Gastroesophageal sphincter (tissue), 4 donors: ENCODE results near the gene PSMD7. TPM values are rescaled to one million over a fixed set of nuclear protein-coding genes. Genes with fewer than 3 reads are reported as not detected.
"Not testable (repeated sequence)": the region's sequence is repeated elsewhere in the genome, so short reads cannot be mapped to it uniquely, and the experiment has no call there.

Experiments
- ATAC-seq: fragments of 150-250 bp; one replicate; pipeline ENCODE4 v1.9.1; 2016; ENCODE audit warnings: mild to moderate bottlenecking, moderate library complexity
- H3K27ac ChIP-seq, 4 donors: fragments of 200-600 bp; sonication (generic) in 3 of 4; 1 replicate in 3 of 4; 2 replicates in 1 of 4; pipeline ENCODE4 v1.5.1; 2016 to 2019
- H3K27me3 ChIP-seq: fragments of 200-600 bp; sonication (generic); one replicate; pipeline ENCODE4 v1.5.1; 2019
- H3K36me3 ChIP-seq, 2 donors: fragments of 200-600 bp; sonication (generic); one replicate each; pipeline ENCODE4 v1.5.1; 2019; ENCODE audit warnings: control low read depth in 1 of 2
- H3K4me1 ChIP-seq, 3 donors: fragments of 200-600 bp; sonication (generic); 1 replicate in 2 of 3; 2 replicates in 1 of 3; pipeline ENCODE4 v1.5.1; 2016 to 2019; ENCODE audit warnings: control low read depth in 2 of 3
- H3K4me3 ChIP-seq, 2 donors: fragments of 200-600 bp; sonication (generic); one replicate each; pipeline ENCODE4 v1.5.1; 2019; ENCODE audit warnings: mild to moderate bottlenecking in 1 of 2, moderate library complexity in 1 of 2
- H3K9me3 ChIP-seq, 3 donors: fragments of 200-600 bp; sonication (generic); one replicate each; pipeline ENCODE4 v1.5.1; 2017 to 2019; ENCODE audit warnings: control low read depth in 2 of 3
- CTCF ChIP-seq, 4 experiments: fragments of 200-600 bp in 2 of 4; fragments of 450-650 bp in 2 of 4; sonication (generic) in 1 of 4; IDR thresholded peaks; one replicate each; pipeline ENCODE4 v1.5.1; 2017 to 2019; ENCODE audit warnings: antibody characterized with exemption in 4 of 4, mild to moderate bottlenecking in 2 of 4, moderate library complexity in 2 of 4
- EP300 ChIP-seq: sonication (generic); formaldehyde crosslinking; IDR thresholded peaks from one replicate; pipeline ENCODE4 v1.6.1; 2017; ENCODE audit warnings: antibody characterized with exemption, mild to moderate bottlenecking
- POLR2A ChIP-seq, 2 donors: fragments of 450-650 bp; IDR thresholded peaks; one replicate each; pipeline ENCODE4 v1.6.1; 2017; ENCODE audit warnings: antibody characterized with exemption in 2 of 2, mild to moderate bottlenecking in 2 of 2, moderate library complexity in 1 of 2
- POLR2AphosphoS5 ChIP-seq: sonication (generic); formaldehyde crosslinking; IDR thresholded peaks from one replicate; pipeline ENCODE4 v1.6.1; 2017; ENCODE audit warnings: antibody characterized with exemption
- WGBS, 2 donors: methylation state at CpG; one replicate each; pipeline ENCODE4 v1.1.5; 2018; ENCODE audit warnings: low coverage in 1 of 2; 5-methylcytosine and 5-hydroxymethylcytosine counted together
- total RNA-seq, 4 donors: library from RNA; depleted of rRNA; stranded (reverse); fragments of >200 nt; gene quantifications; one replicate each; pipeline ENCODE4 v1.1.0, GENCODE V29; 2016

Gene PSMD7
- total RNA-seq, 4 donors from 2014 or later: 70.5 to 111 (median 105) TPM

GRCh38 chr16:74315059-74315458 lies 18.4 kb downstream of the PSMD7 start:
- H3K27ac ChIP-seq: no peak overlapping the region
- no peak overlapping the region for H3K4me3 ChIP-seq
- peaks cover 0 to 4% of the 10 kb centered on the region in 2 donors for H3K36me3 ChIP-seq
- no peaks in the 10 kb centered on the region for H3K4me1 ChIP-seq
- no peaks in the 10 kb centered on the region for H3K9me3 ChIP-seq
- H3K27me3 ChIP-seq: no peaks in the 10 kb centered on the region
- no peak for TF ChIP-seq POLR2AphosphoS5
- TF ChIP-seq EP300: no peak
- TF ChIP-seq POLR2A (IDR thresholded peaks at IDR 0.05): no peak
- no peak for TF ChIP-seq CTCF (IDR thresholded peaks at IDR 0.05)
- ATAC-seq: no peak
- 90 to 97% methylated on average over 6 to 7 of the region's 7 CpGs for WGBS, 2 donors

- TF ChIP-seq EP300 (no peak), POLR2A (IDR thresholded peaks at IDR 0.05) (no peak), POLR2AphosphoS5 (no peak), CTCF (IDR thresholded peaks at IDR 0.05) (no peak)
- H3K36me3 ChIP-seq: peaks cover 0 to 14% of the 10 kb centered on the region in 2 donors
- H3K9me3 ChIP-seq: no peaks in the 10 kb centered on the region
- 54 to 92% methylated on average over 2 to 4 of the region's 6 CpGs for WGBS, 2 donors
- no peak overlapping the region for H3K27ac ChIP-seq
- ATAC-seq: no peak
- no peak overlapping the region for H3K4me3 ChIP-seq
- peaks cover 0 to 19% (median 0%) of the 10 kb centered on the region in 3 donors for H3K4me1 ChIP-seq
- H3K27me3 ChIP-seq: no peaks in the 10 kb centered on the region
Measured at GRCh38 chr16:74320707-74321106, 24.1 kb downstream of the PSMD7 start.

GRCh38 chr16:74321356-74321755 lies 24.7 kb downstream of the PSMD7 start:
- WGBS, 2 donors: 100% methylated on average over 2 of the region's 2 CpGs; no CpG with 5 or more reads in 1 of the 2 donors
- Histone ChIP-seq H3K4me3 (no peak overlapping the region), H3K4me1 (peaks cover 0 to 19% (median 0%) of the 10 kb centered on the region in 3 donors), H3K27ac (peak overlapping the region in 2 of 4 donors; percentile 38 to 39), H3K9me3 (no peaks in the 10 kb centered on the region), H3K27me3 (no peaks in the 10 kb centered on the region), H3K36me3 (peaks cover 0 to 18% of the 10 kb centered on the region in 2 donors)
- no peak for TF ChIP-seq POLR2AphosphoS5
- TF ChIP-seq EP300: no peak
- TF ChIP-seq CTCF (IDR thresholded peaks at IDR 0.05): no peak
- TF ChIP-seq POLR2A (IDR thresholded peaks at IDR 0.05): no peak
- no peak for ATAC-seq

GRCh38 chr16:74322301-74322710 lies 25.7 kb downstream of the PSMD7 start:
- no peaks in the 10 kb centered on the region for H3K27me3 ChIP-seq
- TF ChIP-seq EP300 (no peak), POLR2AphosphoS5 (peak; percentile 48)
- no peaks in the 10 kb centered on the region for H3K9me3 ChIP-seq
- peaks cover 0 to 27% of the 10 kb centered on the region in 2 donors for H3K36me3 ChIP-seq
- H3K4me3 ChIP-seq: no peak overlapping the region
- ATAC-seq: no peak
- WGBS, 2 donors: 39 to 60% methylated on average over 6 to 7 of the region's 7 CpGs
- H3K4me1 ChIP-seq: peaks cover 0 to 19% (median 0%) of the 10 kb centered on the region in 3 donors
- peak overlapping the region in 3 of 4 donors; percentile 35 to 39 (median 38) for H3K27ac ChIP-seq

- peaks cover 0 to 44% of the 10 kb centered on the region in 2 donors for H3K36me3 ChIP-seq
- WGBS, 2 donors: 100% methylated on average over 1 to 3 of the region's 5 CpGs
- not testable (repeated sequence) for H3K9me3 ChIP-seq, H3K4me3 ChIP-seq, H3K27me3 ChIP-seq, H3K27ac ChIP-seq, ATAC-seq
- peaks cover 0 to 19% (median 0%) of the 10 kb centered on the region in 3 donors for H3K4me1 ChIP-seq
Measured at GRCh38 chr16:74324777-74325176, 28.2 kb downstream of the PSMD7 start.

GRCh38 chr16:74325641-74326040 lies 29.0 kb downstream of the PSMD7 start:
- H3K27me3 ChIP-seq: no peaks in the 10 kb centered on the region
- no peaks in the 10 kb centered on the region for H3K9me3 ChIP-seq
- H3K36me3 ChIP-seq: peaks cover 0 to 52% of the 10 kb centered on the region in 2 donors
- H3K4me3 ChIP-seq: no peak overlapping the region
- ATAC-seq: no peak
- H3K27ac ChIP-seq: no peak overlapping the region
- TF ChIP-seq POLR2A (IDR thresholded peaks at IDR 0.05): no peak
- no peak for TF ChIP-seq EP300
- TF ChIP-seq CTCF (IDR thresholded peaks at IDR 0.05): no peak
- TF ChIP-seq POLR2AphosphoS5: no peak
- WGBS, 2 donors: 85 to 100% methylated on average over 1 to 9 of the region's 10 CpGs
- H3K4me1 ChIP-seq: peaks cover 0 to 16% (median 0%) of the 10 kb centered on the region in 3 donors

- 88 to 93% methylated on average over 3 to 9 of the region's 9 CpGs for WGBS, 2 donors
- not testable (repeated sequence) for H3K27me3 ChIP-seq, H3K4me1 ChIP-seq, H3K9me3 ChIP-seq, H3K27ac ChIP-seq, H3K4me3 ChIP-seq, ATAC-seq
- peaks cover 4 to 79% of the 10 kb centered on the region in 2 donors for H3K36me3 ChIP-seq
Measured at GRCh38 chr16:74328346-74328745, 31.7 kb downstream of the PSMD7 start.

GRCh38 chr16:74332469-74332868 lies 35.9 kb downstream of the PSMD7 start:
- not testable (repeated sequence) for H3K27me3 ChIP-seq, H3K4me3 ChIP-seq, H3K4me1 ChIP-seq, H3K9me3 ChIP-seq, H3K27ac ChIP-seq, ATAC-seq
- WGBS, 2 donors: 40% methylated on average over 2 of the region's 8 CpGs; no CpG with 5 or more reads in 1 of the 2 donors
- peaks cover 4 to 79% of the 10 kb centered on the region in 2 donors for H3K36me3 ChIP-seq

GRCh38 chr16:74337506-74337905 lies 40.9 kb downstream of the PSMD7 start:
- H3K27ac ChIP-seq, ATAC-seq, H3K4me1 ChIP-seq, H3K9me3 ChIP-seq, H3K4me3 ChIP-seq, H3K27me3 ChIP-seq: not testable (repeated sequence)
- peaks cover 1 to 85% of the 10 kb centered on the region in 2 donors for H3K36me3 ChIP-seq
- WGBS, 2 donors: 92% methylated on average over 1 of the region's 3 CpGs; no CpG with 5 or more reads in 1 of the 2 donors
